Islet precursor cell (in vitro differentiated cells): ENCODE measurements around the gene CACNA1F.

Source experiments
- DNase-seq: peaks from one replicate; pipeline ENCODE4 v3.0.0-alpha.2; 2018

Gene CACNA1F

DNA sequence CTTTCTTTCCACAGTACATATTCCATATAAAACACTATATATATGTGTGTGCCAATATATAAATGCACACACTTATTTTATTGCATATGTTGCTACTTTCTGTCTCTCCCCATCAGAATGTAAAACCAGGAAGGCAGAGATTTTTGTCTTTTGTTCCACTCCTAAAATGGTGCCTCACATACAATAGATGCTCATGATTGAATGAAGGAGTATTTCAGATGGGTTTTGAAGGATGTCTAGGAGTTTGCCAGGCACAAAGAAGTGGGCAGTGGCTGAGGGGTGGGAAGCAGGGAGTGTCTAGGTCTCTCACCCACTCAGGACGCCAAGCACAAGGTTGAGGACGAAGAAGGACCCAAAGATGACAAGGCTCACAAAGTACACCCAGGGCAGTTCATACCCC lies 5.4 kb downstream of the CACNA1F start:
- DNase-seq: no peak

DNA sequence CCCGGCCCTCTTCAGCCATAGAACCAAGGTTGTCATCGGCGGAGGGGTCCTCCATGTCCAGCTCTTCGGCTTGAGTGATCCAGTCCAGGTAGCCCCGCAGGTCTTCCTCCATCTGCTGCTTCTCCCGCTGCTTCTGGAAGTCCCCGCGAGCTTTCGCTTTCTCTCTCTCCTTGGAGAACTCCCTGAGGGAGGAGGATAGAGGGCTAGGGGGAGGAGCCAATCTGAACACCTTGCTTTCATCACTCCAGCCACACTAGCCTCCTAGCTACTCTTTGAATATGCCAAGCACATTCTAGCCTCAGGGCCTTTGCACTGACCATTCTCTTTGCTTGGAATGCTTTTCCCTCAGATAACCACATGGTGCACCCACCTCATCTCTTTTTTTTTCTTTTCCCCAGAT lies 6.2 kb downstream of the CACNA1F start:
- DNase-seq: no peak

GRCh38 chrX:49225858-49226257 lies 7.3 kb downstream of the CACNA1F start:
- DNase-seq: no peak

DNA sequence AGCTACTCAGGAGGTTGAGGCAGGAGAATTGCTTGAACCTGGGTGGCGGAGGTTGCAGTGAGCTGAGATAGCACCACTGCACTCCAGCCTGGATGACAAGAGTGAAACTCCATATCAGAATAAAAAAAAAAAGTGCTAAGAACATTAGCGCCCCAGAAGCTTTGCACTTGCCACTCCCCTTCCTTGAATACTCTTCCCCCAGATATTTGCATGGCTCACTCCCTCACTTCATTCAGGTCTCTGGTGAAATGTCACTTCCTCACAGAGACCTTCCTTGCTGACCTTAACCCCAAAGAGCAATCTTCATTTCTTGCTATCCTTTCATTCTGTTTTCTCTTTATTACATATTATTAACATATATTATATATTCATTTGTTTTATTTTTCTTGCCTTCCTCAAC lies 11.3 kb downstream of the CACNA1F start:
- DNase-seq: no peak

- no peak for DNase-seq
These were observed 13.0 kb downstream of the CACNA1F start for GRCh38 chrX:49220100-49220499.

- DNase-seq: no peak
These were observed 18.1 kb downstream of the CACNA1F start for GRCh38 chrX:49214996-49215526.

DNA sequence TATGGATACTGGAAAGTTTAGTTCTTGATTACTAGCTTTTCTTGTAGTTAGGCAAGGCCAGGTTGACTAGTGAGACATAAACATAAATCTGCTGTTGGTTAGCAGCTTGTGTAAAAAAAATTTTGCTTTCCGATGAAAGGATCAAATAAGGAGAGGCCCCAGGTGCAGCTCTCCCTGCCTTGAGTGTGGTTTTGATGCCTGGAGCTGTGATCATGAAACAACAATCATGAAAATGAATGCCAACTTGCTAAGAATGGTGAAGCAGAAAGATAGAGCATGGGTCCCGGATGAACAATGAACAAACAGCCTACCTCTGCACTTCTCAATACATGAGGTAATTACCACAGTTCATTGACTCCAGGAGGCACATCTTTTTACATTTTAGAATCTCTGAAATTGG lies 18.7 kb downstream of the CACNA1F start:
- no peak for DNase-seq

- no peak for DNase-seq
These were observed 20.3 kb downstream of the CACNA1F start for GRCh38 chrX:49212861-49213260.

DNA sequence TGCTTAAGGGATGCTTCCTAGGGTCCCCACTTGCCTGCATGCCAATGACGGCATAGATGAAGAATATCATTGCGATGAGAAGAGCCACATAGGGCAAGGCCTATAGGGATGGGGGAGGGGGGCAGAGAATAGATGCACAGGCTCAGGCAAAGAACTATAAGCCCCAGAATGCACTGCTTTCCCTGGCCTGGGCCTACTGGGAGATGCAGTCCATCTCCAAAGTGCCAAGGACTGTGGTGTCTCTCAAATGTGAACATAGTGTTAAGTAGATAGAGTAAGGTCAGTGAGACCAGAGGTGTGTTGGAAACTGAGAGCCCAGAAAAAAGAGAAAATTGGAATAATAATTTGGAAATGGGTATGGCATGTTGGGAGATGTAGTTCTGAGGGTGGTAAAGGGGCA lies 20.9 kb downstream of the CACNA1F start:
- DNase-seq: no peak

DNA sequence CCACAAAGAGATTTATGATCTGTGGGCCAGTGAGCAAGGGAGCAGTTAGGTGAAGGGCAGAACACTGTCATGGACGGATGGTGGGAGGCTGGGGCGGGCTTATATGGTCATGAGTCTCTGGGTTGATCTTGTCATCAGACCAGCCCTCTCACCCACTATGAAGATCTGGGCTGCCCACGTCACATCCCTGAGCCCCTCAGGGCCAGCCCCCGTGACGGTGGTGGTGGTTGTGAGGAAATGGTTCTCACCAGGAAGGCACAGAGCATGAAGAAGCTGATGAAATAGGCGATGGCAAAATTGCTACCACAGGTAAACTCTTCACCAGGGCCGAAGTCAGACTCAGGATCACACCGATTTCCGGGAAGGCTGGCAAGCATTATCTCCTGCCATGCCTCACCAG lies 22.1 kb downstream of the CACNA1F start:
- DNase-seq: no peak

DNA sequence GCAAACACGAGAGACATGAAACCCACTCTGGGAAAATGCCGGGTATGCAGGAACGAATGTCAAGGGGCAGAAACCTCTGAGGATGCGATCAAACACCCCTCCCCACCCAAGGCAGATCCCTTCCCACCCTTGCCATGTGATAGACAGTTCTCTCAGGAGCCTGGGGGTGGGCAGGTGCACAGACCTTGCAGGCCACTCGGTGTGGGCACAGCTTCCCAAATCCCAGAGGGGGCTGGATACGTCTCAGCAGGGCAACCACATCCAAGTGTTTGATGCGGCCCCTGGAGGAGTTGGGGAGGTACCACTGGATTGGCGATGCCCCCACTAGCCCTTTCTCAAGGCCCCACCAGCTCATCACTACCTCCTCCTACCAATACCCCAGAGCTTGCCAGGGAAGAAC lies 22.7 kb downstream of the CACNA1F start:
- no peak for DNase-seq

- peak; percentile 70 for DNase-seq
These were observed 23.5 kb downstream of the CACNA1F start for GRCh38 chrX:49209434-49210251.

DNA sequence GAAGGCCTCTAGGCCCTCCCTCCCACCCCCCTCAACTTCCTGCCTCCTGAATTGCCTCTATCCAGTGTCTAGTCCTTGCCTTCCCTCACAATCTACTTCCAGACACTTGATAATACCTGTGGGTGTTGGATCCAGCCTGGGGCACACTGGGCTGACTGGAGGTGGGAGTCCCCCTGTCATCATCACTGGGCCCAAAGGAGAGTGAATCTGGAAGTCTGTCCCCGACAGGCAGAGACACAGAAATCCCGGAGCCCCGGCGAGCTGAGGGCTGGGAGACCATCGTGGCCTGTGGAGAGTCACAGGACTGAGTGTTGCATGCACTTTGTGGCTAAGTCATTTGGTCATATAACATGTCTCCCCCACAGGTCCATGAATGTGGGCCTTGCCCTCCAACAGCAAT lies 24.7 kb downstream of the CACNA1F start:
- no peak for DNase-seq

DNA sequence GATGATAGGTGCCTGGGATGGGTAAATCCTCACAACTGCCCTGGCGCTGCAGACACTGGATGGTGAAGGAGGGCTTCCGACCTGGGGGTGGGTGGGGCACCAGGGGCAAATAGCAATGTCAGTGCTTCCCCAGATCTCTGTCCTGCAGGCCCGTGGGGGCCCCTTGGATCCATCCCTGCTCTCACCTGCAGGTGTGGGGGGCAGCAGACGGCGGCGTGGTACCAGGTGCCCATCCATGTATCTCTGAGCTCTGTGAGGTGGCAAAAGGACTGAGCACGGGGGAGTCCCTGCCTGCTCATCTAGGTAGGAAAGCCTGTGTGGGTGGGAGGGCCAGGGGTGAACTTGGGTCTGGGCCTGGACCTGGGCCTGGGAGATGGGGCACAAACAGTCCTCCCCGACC lies 26.6 kb downstream of the CACNA1F start:
- DNase-seq: no peak

DNA sequence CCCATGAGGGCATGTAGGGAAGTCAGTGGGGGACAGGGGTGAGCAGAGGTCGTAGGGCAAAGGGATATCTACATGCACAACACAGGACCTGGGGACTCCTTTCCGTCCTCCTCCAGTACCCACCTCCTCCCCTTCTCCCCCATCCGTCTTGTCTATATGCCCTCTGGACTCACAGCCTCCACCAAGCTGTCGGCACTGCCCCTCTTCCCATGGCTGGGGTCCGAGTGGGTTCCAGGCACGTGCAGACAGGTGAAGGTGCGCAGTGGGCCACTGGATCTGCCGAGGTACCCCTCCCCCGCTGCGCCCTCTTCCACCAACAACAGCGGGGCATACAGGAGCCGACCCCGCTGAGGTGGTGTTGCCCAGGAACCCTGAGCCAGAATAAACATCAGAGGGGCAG lies 27.7 kb downstream of the CACNA1F start:
- DNase-seq: no peak

GRCh38 chrX:49204709-49205108 lies 28.4 kb downstream of the CACNA1F start:
- DNase-seq: no peak

DNA sequence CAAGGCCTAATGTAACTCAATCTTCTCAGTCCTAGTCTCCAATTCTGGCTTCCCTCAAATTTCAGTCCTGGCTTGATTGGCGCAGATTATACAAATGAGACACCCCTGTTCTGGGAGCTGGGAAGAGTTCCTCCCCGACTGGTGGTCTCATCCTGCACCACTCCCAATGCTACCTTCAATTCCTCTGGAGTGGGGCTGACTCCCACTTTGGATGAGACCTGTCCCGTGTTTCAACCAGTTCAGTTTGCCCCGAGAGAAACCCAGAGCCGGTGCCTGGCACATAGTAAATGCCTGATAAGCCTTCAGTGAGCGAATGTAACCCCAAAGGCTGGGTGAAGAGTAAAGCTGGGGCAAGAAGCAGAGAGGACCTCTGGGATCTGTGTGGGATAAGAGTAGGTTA lies 29.1 kb downstream of the CACNA1F start:
- DNase-seq: no peak

GRCh38 chrX:49203536-49203935 lies 29.6 kb downstream of the CACNA1F start:
- no peak for DNase-seq

GRCh38 chrX:49202022-49202421 lies 31.1 kb downstream of the CACNA1F start:
- DNase-seq: no peak

GRCh38 chrX:49199906-49200771 lies 33.0 kb downstream of the CACNA1F start, which contains the start of gene SYP:
Gene SYP (minus strand): TSS chrX:49200193. CDS start chrX:49200186, 7 bp downstream.
- peak; percentile 95 for DNase-seq

DNA sequence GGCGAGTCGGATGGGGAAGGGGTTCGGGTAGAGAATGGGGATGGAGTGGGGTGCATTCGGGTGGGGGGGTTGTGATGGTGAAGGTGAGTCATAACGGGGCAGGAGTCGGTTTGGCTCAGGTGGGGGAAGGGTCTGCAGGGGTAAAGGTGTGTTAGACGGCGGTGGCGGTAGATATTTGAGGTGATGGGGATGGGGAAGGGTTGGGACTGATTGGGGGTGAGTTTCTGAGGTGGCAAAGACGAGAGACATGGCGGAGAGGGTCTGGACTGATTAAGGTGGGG lies 33.9 kb downstream of the CACNA1F start:
- no peak for DNase-seq

DNA sequence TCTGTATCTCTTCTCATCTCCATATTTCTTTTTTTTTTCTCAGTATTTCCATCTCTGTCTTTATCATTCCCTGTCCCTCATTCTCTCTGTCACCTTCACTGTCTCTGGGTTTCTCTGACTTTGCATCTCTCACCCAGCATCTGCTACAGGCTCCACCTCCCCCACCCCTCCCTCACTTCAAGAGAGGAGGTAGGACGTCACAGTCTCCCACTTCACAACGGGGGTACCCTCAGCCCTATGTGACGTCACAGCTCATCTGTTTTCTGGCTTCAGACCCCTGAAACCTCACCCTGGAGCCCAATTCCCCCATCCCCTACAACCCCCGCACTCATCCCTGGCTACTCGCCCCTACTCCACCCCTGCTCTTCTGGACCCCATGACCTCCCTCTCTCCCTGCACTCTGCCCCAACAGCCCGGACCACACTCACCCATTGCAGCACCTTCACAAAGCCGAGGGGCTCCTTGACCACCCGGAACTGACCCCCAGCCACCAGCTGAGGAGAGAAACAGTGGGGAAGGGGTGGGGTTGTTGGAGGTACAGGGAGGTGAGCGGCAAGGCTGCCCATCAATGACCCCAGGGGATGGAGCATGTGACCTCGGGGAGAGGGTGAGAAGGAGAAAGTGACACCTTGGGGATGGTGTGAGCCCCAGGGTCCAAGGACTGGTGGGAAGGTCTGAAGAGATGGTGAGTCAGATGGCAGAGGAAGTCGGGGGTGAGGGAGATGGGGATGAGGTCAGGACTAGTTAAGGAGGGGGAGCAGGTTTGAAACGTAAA lies 34.4 kb downstream of the CACNA1F start:
- DNase-seq: no peak

DNA sequence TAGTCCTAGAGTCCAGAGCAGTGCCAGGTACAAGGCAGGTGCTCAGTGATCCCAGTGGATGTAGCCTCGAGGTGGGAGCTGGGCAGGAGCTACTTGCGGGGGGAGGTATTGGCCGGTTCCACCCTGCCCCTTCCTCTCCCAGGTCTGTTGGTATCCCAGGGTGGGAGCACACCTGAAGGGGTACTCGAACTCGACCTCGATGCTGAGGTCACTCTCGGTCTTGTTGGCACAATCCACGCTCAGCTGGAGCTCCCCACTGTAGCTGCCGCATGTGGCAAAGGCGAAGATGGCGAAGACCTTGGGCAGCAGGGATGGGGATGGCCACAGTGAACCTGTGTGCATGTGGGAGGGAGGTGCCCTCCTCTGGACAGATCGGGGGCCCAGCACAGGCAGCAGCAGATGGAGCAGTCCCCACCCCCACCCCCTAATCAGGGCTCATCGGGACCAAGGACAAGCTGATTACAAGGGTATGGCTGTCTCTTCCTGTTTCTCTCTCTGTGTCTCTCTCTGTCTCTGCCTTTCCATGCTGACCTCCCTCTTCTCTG lies 35.5 kb downstream of the CACNA1F start:
- no peak for DNase-seq
